ENCODE data around the gene HS2ST1.

HS2ST1 gene

DNA sequence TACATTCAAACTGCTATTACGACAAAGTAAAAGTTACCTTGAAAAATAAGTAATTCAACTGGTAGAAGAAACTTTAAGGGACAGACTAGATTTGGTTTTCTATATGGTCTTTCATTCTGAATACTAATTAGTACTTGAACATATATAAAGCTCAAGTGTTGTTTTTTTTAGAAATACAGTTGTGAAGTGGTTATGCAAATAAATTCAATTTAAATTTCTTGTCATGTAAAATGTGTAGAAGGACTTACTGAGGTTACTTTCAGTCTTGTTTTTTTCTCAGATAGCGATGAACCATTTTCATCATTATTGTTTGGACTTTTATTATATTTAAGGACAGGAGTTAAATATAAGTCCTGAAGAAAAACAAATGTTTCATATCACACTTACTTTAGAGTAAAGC is 24.4 kb downstream of the HS2ST1 start:
- no peak overlapping the region for H3K27ac ChIP-seq
- TF ChIP-seq, protein P1, sequence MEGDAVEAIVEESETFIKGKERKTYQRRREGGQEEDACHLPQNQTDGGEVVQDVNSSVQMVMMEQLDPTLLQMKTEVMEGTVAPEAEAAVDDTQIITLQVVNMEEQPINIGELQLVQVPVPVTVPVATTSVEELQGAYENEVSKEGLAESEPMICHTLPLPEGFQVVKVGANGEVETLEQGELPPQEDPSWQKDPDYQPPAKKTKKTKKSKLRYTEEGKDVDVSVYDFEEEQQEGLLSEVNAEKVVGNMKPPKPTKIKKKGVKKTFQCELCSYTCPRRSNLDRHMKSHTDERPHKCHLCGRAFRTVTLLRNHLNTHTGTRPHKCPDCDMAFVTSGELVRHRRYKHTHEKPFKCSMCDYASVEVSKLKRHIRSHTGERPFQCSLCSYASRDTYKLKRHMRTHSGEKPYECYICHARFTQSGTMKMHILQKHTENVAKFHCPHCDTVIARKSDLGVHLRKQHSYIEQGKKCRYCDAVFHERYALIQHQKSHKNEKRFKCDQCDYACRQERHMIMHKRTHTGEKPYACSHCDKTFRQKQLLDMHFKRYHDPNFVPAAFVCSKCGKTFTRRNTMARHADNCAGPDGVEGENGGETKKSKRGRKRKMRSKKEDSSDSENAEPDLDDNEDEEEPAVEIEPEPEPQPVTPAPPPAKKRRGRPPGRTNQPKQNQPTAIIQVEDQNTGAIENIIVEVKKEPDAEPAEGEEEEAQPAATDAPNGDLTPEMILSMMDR (IDR thresholded peaks at IDR 0.05) = no peak
- no peak for DNase-seq (ENCODE audit: low spot score)
- H3K4me3 ChIP-seq = no peak overlapping the region

DNA sequence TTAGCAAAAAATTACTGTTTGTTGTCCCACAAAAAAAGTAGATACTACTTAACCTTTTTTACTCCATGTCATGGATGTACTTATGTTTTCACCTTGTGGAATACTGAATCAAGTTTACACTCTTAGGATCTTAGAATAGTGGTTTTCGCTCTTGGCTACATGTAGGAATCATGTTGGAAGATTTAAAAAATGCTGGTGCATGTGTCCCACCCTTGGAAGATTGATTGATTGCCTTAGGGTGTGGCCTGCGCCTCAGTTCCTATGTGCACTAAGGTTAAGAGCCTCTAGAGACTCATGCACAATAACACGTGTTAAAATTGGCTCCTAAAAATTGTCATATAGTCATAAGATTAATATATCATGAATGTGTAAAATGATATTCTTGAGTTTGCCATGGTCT is 25.0 kb downstream of the HS2ST1 start:
- no peak overlapping the region for H3K27ac ChIP-seq
- DNase-seq (ENCODE audit: low spot score) = no peak
- H3K4me3 ChIP-seq = no peak overlapping the region
- TF ChIP-seq, protein P1 (IDR thresholded peaks at IDR 0.05) = no peak

DNA sequence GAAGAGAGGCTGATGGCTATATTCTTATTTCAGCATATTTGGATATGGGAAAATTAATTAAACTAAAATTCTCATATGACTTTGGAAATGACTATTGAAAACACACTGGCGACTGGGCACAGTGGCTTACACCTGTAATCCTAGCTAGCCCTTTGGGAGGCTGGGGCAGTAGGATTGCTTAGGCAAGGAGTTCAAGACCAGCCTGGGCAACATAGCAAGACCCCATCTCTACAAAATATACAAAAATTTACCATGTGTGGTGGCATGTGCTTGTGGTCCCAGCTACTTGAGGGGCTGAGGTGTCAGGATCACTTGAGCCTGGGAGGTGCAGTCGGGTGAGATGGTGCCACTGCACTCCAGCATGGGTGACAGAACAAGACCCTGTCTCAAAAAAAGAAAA is 26.2 kb downstream of the HS2ST1 start:
- H3K27ac ChIP-seq = no peak overlapping the region
- no peak for DNase-seq (ENCODE audit: low spot score)
- no peak overlapping the region for H3K4me3 ChIP-seq
- TF ChIP-seq, protein P1 (IDR thresholded peaks at IDR 0.05) = no peak

DNA sequence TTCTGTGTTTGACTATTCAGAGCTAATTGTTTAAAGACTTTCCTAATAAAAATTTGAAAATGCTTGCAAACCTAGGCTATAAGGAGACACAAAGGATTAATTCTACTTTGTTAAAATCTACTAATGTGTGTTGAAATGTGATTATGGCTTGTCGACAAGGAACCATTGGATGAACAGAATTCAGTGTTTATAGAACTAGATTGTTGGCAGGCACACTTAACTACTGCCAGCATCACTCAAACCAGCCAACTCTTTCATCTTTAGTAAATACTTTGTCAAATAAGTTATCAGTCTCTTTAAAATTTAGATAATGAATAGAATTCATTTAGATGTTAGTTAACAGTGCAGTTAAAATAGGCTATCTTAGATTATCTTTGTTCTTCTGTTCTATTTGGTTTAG is 27.6 kb downstream of the HS2ST1 start:
- Histone ChIP-seq H3K27ac (no peak overlapping the region), H3K4me3 (no peak overlapping the region)
- no peak for DNase-seq (ENCODE audit: low spot score)
- TF ChIP-seq, protein P1 (IDR thresholded peaks at IDR 0.05) = no peak

DNA sequence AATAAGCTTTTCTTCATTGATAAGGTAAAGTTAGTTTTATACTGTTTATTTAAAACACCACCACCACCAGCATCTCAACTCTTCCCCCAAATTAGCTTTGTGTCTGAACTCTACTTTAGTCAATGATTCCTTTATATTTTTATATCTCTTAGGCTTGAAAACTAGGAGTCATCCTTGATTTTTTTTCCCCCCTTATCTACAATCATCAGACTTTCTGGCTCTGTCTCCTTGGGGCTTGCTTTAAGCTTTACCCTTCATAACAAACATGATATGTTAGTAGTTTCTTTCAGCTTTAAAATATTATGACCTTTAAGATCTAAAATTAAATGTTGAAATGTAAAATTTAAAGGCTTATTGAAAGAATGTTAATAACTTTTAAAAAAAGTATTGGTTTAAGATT is 28.3 kb downstream of the HS2ST1 start:
- Histone ChIP-seq H3K27ac (no peak overlapping the region), H3K4me3 (no peak overlapping the region)
- DNase-seq (ENCODE audit: low spot score) = no peak
- TF ChIP-seq, protein P1 (IDR thresholded peaks at IDR 0.05) = no peak

DNA sequence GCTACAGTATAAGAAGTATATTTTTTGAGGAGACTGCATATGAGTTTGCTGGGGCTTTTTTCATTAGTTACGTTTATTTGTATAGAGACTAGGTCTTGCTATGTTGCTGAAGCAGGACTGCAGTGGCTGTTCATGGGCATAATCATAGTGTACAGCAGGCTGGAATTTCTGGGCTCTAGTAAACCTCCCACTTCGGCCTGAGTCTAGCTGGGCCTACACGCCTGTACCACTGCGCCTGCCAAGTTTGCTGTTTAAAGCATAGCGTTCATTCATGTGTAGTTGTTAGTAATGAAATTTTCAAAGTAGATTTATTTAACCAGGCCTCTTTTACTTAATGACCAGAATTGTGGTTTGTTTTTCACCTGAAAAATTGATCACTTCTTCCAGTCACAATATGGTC is 33.8 kb downstream of the HS2ST1 start:
- Histone ChIP-seq H3K27ac (no peak overlapping the region), H3K4me3 (no peak overlapping the region)
- TF ChIP-seq, protein P1 (IDR thresholded peaks at IDR 0.05) = no peak
- DNase-seq (ENCODE audit: low spot score) = no peak

DNA sequence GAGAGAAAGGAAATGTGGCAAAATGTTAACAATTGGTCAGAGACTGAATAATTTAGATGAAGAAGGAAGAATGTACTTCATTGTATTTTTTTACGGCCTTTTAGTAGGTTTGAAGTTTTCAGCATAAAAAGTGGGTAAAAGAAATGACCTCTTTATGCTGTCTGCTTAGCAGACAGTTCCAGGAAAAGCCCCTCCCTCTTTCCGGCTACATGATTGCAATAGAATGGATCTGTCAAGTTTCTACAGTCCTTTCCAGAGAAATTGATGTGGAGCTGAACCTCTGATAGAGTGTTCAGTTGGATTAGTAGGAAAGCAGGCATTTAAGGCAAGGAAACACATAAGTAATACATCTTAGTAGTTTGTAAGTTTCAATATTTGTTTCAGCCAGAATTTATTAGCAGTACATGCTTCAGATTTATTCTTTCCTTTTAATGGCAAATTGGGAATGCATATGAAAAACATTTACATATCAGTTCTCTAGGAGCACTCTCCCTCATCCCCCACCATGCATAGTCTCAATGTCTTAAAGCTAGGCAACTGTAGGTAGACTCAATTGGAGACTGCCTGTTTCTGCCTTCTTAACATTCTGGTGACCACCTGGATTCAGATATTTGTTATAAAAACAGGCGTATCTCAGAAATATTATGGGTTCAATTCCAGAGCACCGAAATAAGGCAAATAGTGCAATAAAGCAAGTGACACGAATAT is 36.4 kb downstream of the HS2ST1 start:
- DNase-seq (ENCODE audit: low spot score) = no peak
- no peak overlapping the region for H3K27ac ChIP-seq
- H3K4me3 ChIP-seq = no peak overlapping the region
- TF ChIP-seq, protein P1 (IDR thresholded peaks at IDR 0.05) = no peak
